Fibroblast of lung (primary cell): Measurements from ENCODE around the gene ATP8A1. TPM values are rescaled to one million over a fixed set of nuclear protein-coding genes. Genes with fewer than 3 reads are reported as not detected.

Source experiments
- DNase-seq, 2 donors: peaks; one replicate each; pipeline versions ENCODE4 v3.0.0 to v3.0.0-alpha.2; 2010; ENCODE audit warnings: low read depth in 2 of 2
- H2AFZ ChIP-seq: 2 replicates; pipeline ENCODE4 v1.5.1; 2012; ENCODE audit warnings: low read length, control low read depth, inconsistent platforms
- H3K27ac ChIP-seq: 2 replicates; pipeline ENCODE4 v1.5.1; 2011; ENCODE audit warnings: low read length, control low read depth; ENCODE audit not compliant: insufficient read depth
- H3K27me3 ChIP-seq: 2 replicates; pipeline ENCODE4 v1.5.1; 2011; ENCODE audit warnings: mild to moderate bottlenecking, low read length; ENCODE audit not compliant: control insufficient read depth, insufficient read depth
- H3K36me3 ChIP-seq: 2 replicates; pipeline ENCODE4 v1.5.1; 2011; ENCODE audit warnings: low read length; ENCODE audit not compliant: control insufficient read depth, insufficient read depth
- H3K4me1 ChIP-seq: 2 replicates; pipeline ENCODE4 v1.5.1; 2011; ENCODE audit warnings: low read length; ENCODE audit not compliant: control insufficient read depth, insufficient read depth; ENCODE audit errors: extremely low read depth
- H3K4me2 ChIP-seq: 2 replicates; pipeline ENCODE4 v1.5.1; 2011; ENCODE audit warnings: low read length, control low read depth; ENCODE audit not compliant: insufficient read depth; ENCODE audit errors: extremely low read depth
- H3K4me3 ChIP-seq, 4 experiments: fragments of 200-600 bp in 1 of 4; sonication (generic) in 1 of 4; replicated peaks in 1 of 4; 2 replicates each; pipeline ENCODE4 v1.5.1; 2011 to 2016; ENCODE audit warnings: low read length in 4 of 4, low read depth in 3 of 4, mild to moderate bottlenecking in 3 of 4, control low read depth in 2 of 4, inconsistent platforms in 1 of 4, mixed read lengths in 1 of 4; ENCODE audit not compliant: insufficient read depth in 1 of 4; ENCODE audit errors: control extremely low read depth in 1 of 4
- H3K79me2 ChIP-seq: 2 replicates; pipeline ENCODE4 v1.5.1; 2012; ENCODE audit warnings: mild to moderate bottlenecking, low read length, inconsistent platforms; ENCODE audit not compliant: control insufficient read depth, insufficient read depth
- H3K9ac ChIP-seq: 2 replicates; pipeline ENCODE4 v1.5.1; 2011; ENCODE audit warnings: mild to moderate bottlenecking, low read length, control low read depth; ENCODE audit not compliant: insufficient read depth
- H3K9me3 ChIP-seq: 2 replicates; pipeline ENCODE4 v1.5.1; 2012; ENCODE audit warnings: low read depth, low read length; ENCODE audit not compliant: control insufficient read depth, insufficient read depth
- H4K20me1 ChIP-seq: 2 replicates; pipeline ENCODE4 v1.5.1; 2011; ENCODE audit warnings: low read length; ENCODE audit not compliant: control insufficient read depth, insufficient read depth; ENCODE audit errors: extremely low read depth
- CTCF ChIP-seq, 2 donors: IDR thresholded peaks in 1 of 2; conservative IDR thresholded peaks in 1 of 2; 1 replicate in 1 of 2; 2 replicates in 1 of 2; pipeline ENCODE4 v1.5.1; 2011 to 2012; ENCODE audit warnings: low read length in 2 of 2, control low read depth in 1 of 2, inconsistent platforms in 1 of 2, low read depth in 1 of 2, mild to moderate bottlenecking in 1 of 2
- EZH2 ChIP-seq: IDR thresholded peaks from 2 replicates; pipeline ENCODE4 v1.5.1; 2012; ENCODE audit warnings: low read length, control low read depth, mild to moderate bottlenecking; ENCODE audit errors: missing control alignments
- polyA plus RNA-seq, 2 donors: library from polyadenylated mRNA; depleted of rRNA in 1 of 2; stranded (reverse) in 1 of 2; unstranded in 1 of 2; fragments of >200 nt; gene quantifications; 2 replicates each; pipeline ENCODE4 v1.2.1, GENCODE V29; 2011 to 2012; ENCODE audit warnings: missing spikeins in 1 of 2
- total RNA-seq: library from RNA; depleted of rRNA; stranded (reverse); fragments of >200 nt; gene quantifications from 2 replicates; pipeline ENCODE4 v1.2.1, GENCODE V29; 2014

ATP8A1 gene
- total and polyA plus RNA-seq, 2 donors (not counting 1 experiment from before 2014, with no cell fraction given) = 0.36 to 4.8 TPM

GRCh38 chr4:42566835-42567234 lies 90.1 kb downstream of the ATP8A1 start:
- Histone ChIP-seq H3K36me3 (no peaks in the 10 kb centered on the region), H3K4me3 (no peak overlapping the region), H3K9ac (no peak overlapping the region), H4K20me1 (no peaks in the 10 kb centered on the region), H3K9me3 (no peaks in the 10 kb centered on the region), H3K27me3 (no peaks in the 10 kb centered on the region), H2AFZ (no peak overlapping the region), H3K79me2 (no peaks in the 10 kb centered on the region), H3K4me1 (no peaks in the 10 kb centered on the region), H3K4me2 (no peak overlapping the region), H3K27ac (no peak overlapping the region)
- no peak for DNase-seq
- TF ChIP-seq EZH2 (no peak), CTCF (conservative IDR thresholded peaks at IDR 0.05 in 1 of 2, IDR thresholded peaks at IDR 0.05 in 1 of 2; ENCODE audit: low read depth in 1 of 2, low read length in 2 of 2) (no peak)

GRCh38 chr4:42562016-42562415 lies 94.9 kb downstream of the ATP8A1 start:
- Histone ChIP-seq H3K4me1 (no peaks in the 10 kb centered on the region), H3K4me2 (no peak overlapping the region), H3K4me3 (no peak overlapping the region), H3K36me3 (no peaks in the 10 kb centered on the region), H3K27ac (no peak overlapping the region), H3K9me3 (no peaks in the 10 kb centered on the region), H3K27me3 (no peaks in the 10 kb centered on the region), H4K20me1 (no peaks in the 10 kb centered on the region), H2AFZ (no peak overlapping the region), H3K79me2 (no peaks in the 10 kb centered on the region), H3K9ac (no peak overlapping the region)
- DNase-seq = no peak
- TF ChIP-seq EZH2 = no peak
- TF ChIP-seq CTCF (conservative IDR thresholded peaks at IDR 0.05 in 1 of 2, IDR thresholded peaks at IDR 0.05 in 1 of 2; ENCODE audit: low read depth in 1 of 2, low read length in 2 of 2) = no peak

- Histone ChIP-seq H3K27ac (no peak overlapping the region), H4K20me1 (no peaks in the 10 kb centered on the region), H3K36me3 (no peaks in the 10 kb centered on the region), H3K79me2 (no peaks in the 10 kb centered on the region), H2AFZ (no peak overlapping the region), H3K9ac (no peak overlapping the region), H3K9me3 (no peaks in the 10 kb centered on the region), H3K27me3 (no peaks in the 10 kb centered on the region), H3K4me2 (no peak overlapping the region), H3K4me3 (no peak overlapping the region), H3K4me1 (no peaks in the 10 kb centered on the region)
- TF ChIP-seq CTCF (conservative IDR thresholded peaks at IDR 0.05 in 1 of 2, IDR thresholded peaks at IDR 0.05 in 1 of 2; ENCODE audit: low read depth in 1 of 2, low read length in 2 of 2) (no peak), EZH2 (no peak)
- DNase-seq = no peak
Measured at GRCh38 chr4:42561031-42561430, 95.9 kb downstream of the ATP8A1 start.
